NCI-H345 (cell line): ENCODE results near the gene SLC16A6.
"Not testable (repeated sequence)": the region's sequence is repeated elsewhere in the genome, so short reads cannot be mapped to it uniquely, and the experiment has no call there.

Experiments used
- DNase-seq: peaks from one replicate; lab custom pipeline; 2025; lab: John Stamatoyannopoulos, UW

The SLC16A6 gene

GRCh38 chr17:68220186-68220585 lies 70.7 kb downstream of the SLC16A6 start:
- DNase-seq = not testable (repeated sequence)

GRCh38 chr17:68219429-68219828 lies 71.5 kb downstream of the SLC16A6 start:
- not testable (repeated sequence) for DNase-seq
